CD14-positive monocyte (primary cell): ENCODE measurements around the gene ENO1. TPM values are rescaled to one million over a fixed set of nuclear protein-coding genes. Genes with fewer than 3 reads are reported as not detected.
A peak's percentile ranks its signal among the peaks of the same experiment; 100 is the strongest.

ENCODE experiments used
- DNase-seq, 3 donors: peaks; one replicate each; pipeline ENCODE4 v3.0.0-alpha.2; 2011 to 2022
- H2AFZ ChIP-seq: 2 replicates; pipeline ENCODE4 v1.6.0; 2012; ENCODE audit warnings: mild to moderate bottlenecking, low read depth, low read length, inconsistent platforms; ENCODE audit not compliant: insufficient read depth, poor library complexity, severe bottlenecking
- H3K27ac ChIP-seq, 2 donors: 1 replicate in 1 of 2; 2 replicates in 1 of 2; pipeline ENCODE4 v1.5.1; 2012 to 2013; ENCODE audit warnings: low read length in 2 of 2, control low read depth in 1 of 2, inconsistent platforms in 1 of 2, low read depth in 1 of 2, mild to moderate bottlenecking in 1 of 2
- H3K27me3 ChIP-seq, 2 donors: one replicate each; pipeline versions ENCODE4 v1.6.0 to v1.6.1; 2011 to 2013; ENCODE audit warnings: low read length in 2 of 2; ENCODE audit not compliant: control insufficient read depth in 2 of 2, insufficient read depth in 2 of 2
- H3K36me3 ChIP-seq, 2 donors: replicated peaks in 1 of 2; 1 replicate in 1 of 2; 2 replicates in 1 of 2; pipeline versions ENCODE4 v1.5.1 to v1.6.1; 2012 to 2013; ENCODE audit warnings: low read length in 2 of 2, control low read depth in 1 of 2, inconsistent platforms in 1 of 2, mild to moderate bottlenecking in 1 of 2; ENCODE audit not compliant: insufficient read depth in 2 of 2, control insufficient read depth in 1 of 2
- H3K4me1 ChIP-seq, 2 donors: 1 replicate in 1 of 2; 2 replicates in 1 of 2; pipeline versions ENCODE4 v1.5.1 to v1.6.1; 2012 to 2013; ENCODE audit warnings: low read length in 2 of 2, control low read depth in 1 of 2, inconsistent platforms in 1 of 2, mild to moderate bottlenecking in 1 of 2, moderate library complexity in 1 of 2; ENCODE audit not compliant: insufficient read depth in 2 of 2, control insufficient read depth in 1 of 2
- H3K4me2 ChIP-seq: replicated peaks from 2 replicates; pipeline ENCODE3; 2012; ENCODE audit warnings: low read length, moderate library complexity, mild to moderate bottlenecking; ENCODE audit not compliant: poor library complexity, severe bottlenecking; ENCODE audit errors: extremely low read depth
- H3K4me3 ChIP-seq, 3 experiments: fragments of 200-600 bp in 1 of 3; sonication (generic) in 1 of 3; replicated peaks in 1 of 3; 1 replicate in 2 of 3; 2 replicates in 1 of 3; pipeline ENCODE4 v1.5.1; 2011 to 2013; ENCODE audit warnings: low read length in 3 of 3, mild to moderate bottlenecking in 3 of 3, control low read depth in 2 of 3, low read depth in 2 of 3, inconsistent platforms in 1 of 3, moderate library complexity in 1 of 3
- H3K79me2 ChIP-seq: 2 replicates; pipeline ENCODE4 v1.6.0; 2012; ENCODE audit warnings: mild to moderate bottlenecking, control low read depth, inconsistent platforms, low read length, moderate library complexity; ENCODE audit not compliant: insufficient read depth
- H3K9ac ChIP-seq: 2 replicates; pipeline ENCODE4 v1.6.0; 2017; ENCODE audit warnings: low read length, mild to moderate bottlenecking; ENCODE audit not compliant: insufficient read depth, poor library complexity, severe bottlenecking
- H3K9me3 ChIP-seq, 2 donors: replicated peaks in 1 of 2; 1 replicate in 1 of 2; 2 replicates in 1 of 2; pipeline versions ENCODE4 v1.5.1 to v1.6.1; 2012 to 2013; ENCODE audit warnings: low read length in 2 of 2, control low read depth in 1 of 2; ENCODE audit not compliant: control insufficient read depth in 1 of 2, insufficient read depth in 1 of 2
- H4K20me1 ChIP-seq: 2 replicates; pipeline ENCODE4 v1.6.0; 2012; ENCODE audit warnings: mild to moderate bottlenecking, low read length, control low read depth, moderate library complexity; ENCODE audit not compliant: insufficient read depth
- H3K27ac Mint-ChIP-seq, 7 donors: one replicate each; pipeline ENCODE4 v1.8.0; 2020; ENCODE audit warnings: mild to moderate bottlenecking in 7 of 7, mixed read lengths in 7 of 7, moderate library complexity in 6 of 7, inconsistent platforms in 2 of 7
- H3K27me3 Mint-ChIP-seq, 3 donors: one replicate each; pipeline ENCODE4 v1.8.0; 2021 to 2022; ENCODE audit warnings: low read depth in 3 of 3, mild to moderate bottlenecking in 3 of 3, mixed read lengths in 3 of 3, moderate library complexity in 3 of 3, inconsistent platforms in 1 of 3
- H3K36me3 Mint-ChIP-seq, 2 donors: one replicate each; pipeline ENCODE4 v1.8.0; 2020; ENCODE audit warnings: mixed read lengths in 2 of 2, inconsistent platforms in 1 of 2, mild to moderate bottlenecking in 1 of 2
- H3K4me1 Mint-ChIP-seq: one replicate; pipeline ENCODE4 v1.8.0; 2020; ENCODE audit warnings: mild to moderate bottlenecking, mixed read lengths
- H3K4me3 Mint-ChIP-seq, 2 donors: one replicate each; pipeline ENCODE4 v1.8.0; 2020; ENCODE audit warnings: mild to moderate bottlenecking in 2 of 2, mixed read lengths in 2 of 2, moderate library complexity in 1 of 2
- H3K9me3 Mint-ChIP-seq, 7 donors: one replicate each; pipeline ENCODE4 v1.8.0; 2020 to 2022; ENCODE audit warnings: mixed read lengths in 7 of 7, mild to moderate bottlenecking in 6 of 7, moderate library complexity in 6 of 7, inconsistent platforms in 2 of 7
- CTCF ChIP-seq: fragments of 200-600 bp; IDR thresholded peaks from one replicate; pipeline ENCODE4 v1.8.0; 2022; ENCODE audit warnings: antibody characterized with exemption, mild to moderate bottlenecking
- WGBS: methylation state at CpG from one replicate; pipeline ENCODE4 v1.1.5; 2013; ENCODE audit warnings: missing lambda C conversion rate; ENCODE audit not compliant: insufficient coverage; 5-methylcytosine and 5-hydroxymethylcytosine counted together
- intact Hi-C, 2 donors: fragments of 100-400 bp; cut with micrococcal nuclease; formaldehyde crosslinking; loops; one replicate each; pipeline versions ENCODE4 v1.15.0 to v1.15.1; 2023
- polyA plus RNA-seq, 3 donors: library from polyadenylated mRNA; depleted of rRNA in 1 of 3; unstranded in 2 of 3; stranded (reverse) in 1 of 3; fragments of 300-500 nt in 2 of 3; fragments of >200 nt in 1 of 3; fragmentation: Illumina TruSeq in 2 of 3; gene quantifications; 1 replicate in 2 of 3; 2 replicates in 1 of 3; pipeline ENCODE4 v1.2.3, GENCODE V29; 2012 to 2021

The ENO1 gene
- polyA plus RNA-seq, 3 donors: 525 to 1,573 (median 1,458) TPM

- WGBS: 67% methylated on average over 4 of the region's 5 CpGs
- Histone ChIP-seq H3K4me3 (peak overlapping the region in 1 of 3 experiments; percentile 45), H2AFZ (no peak overlapping the region), H3K9ac (no peak overlapping the region), H3K4me1 (peaks cover 70 to 80% of the 10 kb centered on the region in 2 donors), H3K27me3 (no peaks in the 10 kb centered on the region), H4K20me1 (peaks cover 72% of the 10 kb centered on the region), H3K36me3 (peaks cover 62 to 66% of the 10 kb centered on the region in 2 donors), H3K9me3 (no peaks in the 10 kb centered on the region), H3K4me2 (peak overlapping the region; percentile 54), H3K27ac (peak overlapping the region; percentile 77 to 99), H3K79me2 (peaks cover 99% of the 10 kb centered on the region)
- Mint-ChIP-seq H3K4me1 (peaks cover 68% of the 10 kb centered on the region), H3K4me3 (peak overlapping the region; percentile 61 to 85), H3K36me3 (peaks cover 71 to 80% of the 10 kb centered on the region in 2 donors), H3K9me3 (no peaks in the 10 kb centered on the region), H3K27me3 (peaks cover 0 to 1% (median 0%) of the 10 kb centered on the region in 3 donors), H3K27ac (peak overlapping the region; percentile 93 to 99 (median 97))
- no peak for DNase-seq
- intact Hi-C loops: loop anchor here in 1 of 2 donors (5.0 kb wide), 2 partner anchors 34 to 204 kb away; no protein-coding TSS in a partner anchor
- no peak for TF ChIP-seq CTCF
Observed at GRCh38 chr1:8873001-8873400, 5.5 kb downstream of the ENO1 start.

GRCh38 chr1:8871965-8872399 lies 6.5 kb downstream of the ENO1 start:
- intact Hi-C loops: loop anchor here in 1 of 2 donors (5.0 kb wide), 2 partner anchors 35 to 205 kb away; no protein-coding TSS in a partner anchor
- no peak overlapping the region for H3K9ac ChIP-seq
- H3K4me3 ChIP-seq: peak overlapping the region in 1 of 3 experiments; percentile 45
- peaks cover 70 to 76% of the 10 kb centered on the region in 2 donors for H3K36me3 ChIP-seq
- H3K36me3 Mint-ChIP-seq: peaks cover 80 to 90% of the 10 kb centered on the region in 2 donors
- H3K27me3 Mint-ChIP-seq: peaks cover 0 to 1% (median 0%) of the 10 kb centered on the region in 3 donors
- peaks cover 67 to 75% of the 10 kb centered on the region in 2 donors for H3K4me1 ChIP-seq
- peak; percentile 4 for TF ChIP-seq CTCF
- H2AFZ ChIP-seq: no peak overlapping the region
- DNase-seq: peak in 1 of 3 donors; percentile 27
- H4K20me1 ChIP-seq: peaks cover 77% of the 10 kb centered on the region
- peaks cover 99% of the 10 kb centered on the region for H3K79me2 ChIP-seq
- no peak overlapping the region for H3K4me3 Mint-ChIP-seq
- H3K27me3 ChIP-seq: no peaks in the 10 kb centered on the region
- H3K9me3 Mint-ChIP-seq: no peaks in the 10 kb centered on the region
- WGBS: 86% methylated on average over 3 of the region's 5 CpGs
- peaks cover 71% of the 10 kb centered on the region for H3K4me1 Mint-ChIP-seq
- H3K27ac ChIP-seq: peak overlapping the region; percentile 65 to 99
- H3K9me3 ChIP-seq: no peaks in the 10 kb centered on the region
- peak overlapping the region; percentile 34 for H3K4me2 ChIP-seq
- H3K27ac Mint-ChIP-seq: peak overlapping the region; percentile 93 to 99 (median 97)
